Measurements from ENCODE around the gene WAPL. TPM values are rescaled to one million over a fixed set of nuclear protein-coding genes. Genes with fewer than 3 reads are reported as not detected.
A peak's percentile ranks its signal among the peaks of the same experiment; 100 is the strongest.

WAPL gene
- total RNA-seq, 2 donors from 2014 or later = 19.5 to 20.2 TPM

- Histone ChIP-seq H3K27me3 (no peaks in the 10 kb centered on the region), H3K36me3 (no peaks in the 10 kb centered on the region), H3K4me3 (no peak overlapping the region), H3K4me1 (peaks cover 0 to 36% of the 10 kb centered on the region in 2 donors), H3K27ac (no peak overlapping the region), H3K9me3 (no peaks in the 10 kb centered on the region)
- TF ChIP-seq CTCF (IDR thresholded peaks at IDR 0.05) = no peak
- DNase-seq (ENCODE audit: low spot score) = no peak
Measured at GRCh38 chr10:86402283-86402941, 119.2 kb downstream of the WAPL start.

GRCh38 chr10:86401588-86402282 lies 119.9 kb downstream of the WAPL start:
- DNase-seq (ENCODE audit: low spot score) = no peak
- Histone ChIP-seq H3K36me3 (no peaks in the 10 kb centered on the region), H3K9me3 (no peaks in the 10 kb centered on the region), H3K27ac (peak overlapping the region in 1 of 2 donors; percentile 75), H3K4me3 (peak overlapping the region; percentile 53 to 64), H3K27me3 (no peaks in the 10 kb centered on the region), H3K4me1 (peaks cover 0 to 36% of the 10 kb centered on the region in 2 donors)
- no peak for TF ChIP-seq CTCF (IDR thresholded peaks at IDR 0.05)

GRCh38 chr10:86400705-86401587 lies 120.6 kb downstream of the WAPL start:
- H3K9me3 ChIP-seq = no peaks in the 10 kb centered on the region
- no peaks in the 10 kb centered on the region for H3K36me3 ChIP-seq
- TF ChIP-seq CTCF (IDR thresholded peaks at IDR 0.05) = no peak
- H3K27ac ChIP-seq = peak overlapping the region; percentile 75 to 86
- peak overlapping the region; percentile 53 to 64 for H3K4me3 ChIP-seq
- peak; percentile 64 for DNase-seq (ENCODE audit: low spot score)
- H3K27me3 ChIP-seq = no peaks in the 10 kb centered on the region
- peaks cover 0 to 36% of the 10 kb centered on the region in 2 donors for H3K4me1 ChIP-seq

- peak overlapping the region; percentile 53 to 64 for H3K4me3 ChIP-seq
- no peaks in the 10 kb centered on the region for H3K9me3 ChIP-seq
- peak overlapping the region; percentile 75 to 86 for H3K27ac ChIP-seq
- TF ChIP-seq CTCF (IDR thresholded peaks at IDR 0.05) = peak; percentile 79 to 95
- peaks cover 0 to 36% of the 10 kb centered on the region in 2 donors for H3K4me1 ChIP-seq
- DNase-seq (ENCODE audit: low spot score) = peak; percentile 90
- H3K36me3 ChIP-seq = no peaks in the 10 kb centered on the region
- H3K27me3 ChIP-seq = no peaks in the 10 kb centered on the region
Measured at GRCh38 chr10:86399879-86400704, 121.5 kb downstream of the WAPL start.

GRCh38 chr10:86399514-86399878 lies 122.1 kb downstream of the WAPL start:
- Histone ChIP-seq H3K27ac (peak overlapping the region; percentile 75 to 86), H3K4me3 (peak overlapping the region in 1 of 2 donors; percentile 64), H3K36me3 (no peaks in the 10 kb centered on the region), H3K9me3 (no peaks in the 10 kb centered on the region), H3K27me3 (no peaks in the 10 kb centered on the region), H3K4me1 (peaks cover 0 to 36% of the 10 kb centered on the region in 2 donors)
- no peak for DNase-seq (ENCODE audit: low spot score)
- no peak for TF ChIP-seq CTCF (IDR thresholded peaks at IDR 0.05)

Measured in right atrium auricular region (tissue), 2 donors.